ENCODE measurements around the gene MYO1E.

Gene MYO1E

GRCh38 chr15:59230531-59231055 is 142.1 kb downstream of the MYO1E start:
- DNase-seq (ENCODE audit: low read depth, low spot score): no peak

- DNase-seq (ENCODE audit: low read depth, low spot score): no peak
Observed at GRCh38 chr15:59229453-59229852, 143.2 kb downstream of the MYO1E start.

DNA sequence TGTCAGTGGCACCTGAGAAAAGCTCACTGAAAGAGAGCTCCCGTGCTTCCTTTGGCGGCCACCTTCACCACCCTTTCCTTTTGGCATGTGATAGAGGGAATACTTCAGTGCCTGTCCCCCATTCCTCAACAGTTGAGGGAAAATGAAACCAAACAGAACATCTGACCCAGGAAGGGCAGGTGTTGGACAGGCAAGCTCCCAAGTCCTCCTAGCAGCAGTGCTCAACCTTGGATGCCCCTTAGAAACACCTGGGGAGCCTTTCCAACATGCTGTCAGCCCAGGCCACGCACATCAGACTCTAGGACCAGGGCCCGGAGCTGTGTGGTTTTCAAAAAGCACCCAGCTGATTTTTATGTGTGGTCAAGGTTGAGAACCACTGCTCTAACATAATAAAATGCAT is 143.7 kb downstream of the MYO1E start:
- no peak for DNase-seq (ENCODE audit: low read depth, low spot score)

- DNase-seq (ENCODE audit: low read depth, low spot score): no peak
Observed at GRCh38 chr15:59227021-59227420, 145.7 kb downstream of the MYO1E start.

- no peak for DNase-seq (ENCODE audit: low read depth, low spot score)
Observed at GRCh38 chr15:59224474-59224873, 148.2 kb downstream of the MYO1E start.

- DNase-seq (ENCODE audit: low read depth, low spot score): no peak
Observed at GRCh38 chr15:59223736-59224135, 148.9 kb downstream of the MYO1E start.

- DNase-seq (ENCODE audit: low read depth, low spot score): no peak
Observed at GRCh38 chr15:59222906-59223550, 149.6 kb downstream of the MYO1E start.

GRCh38 chr15:59221511-59222505 is 150.9 kb downstream of the MYO1E start:
- DNase-seq (ENCODE audit: low read depth, low spot score): peak; percentile 76

GRCh38 chr15:59218710-59219109 is 154.0 kb downstream of the MYO1E start:
- DNase-seq (ENCODE audit: low read depth, low spot score): no peak

GRCh38 chr15:59217876-59218498 is 154.7 kb downstream of the MYO1E start:
- DNase-seq (ENCODE audit: low read depth, low spot score): no peak

GRCh38 chr15:59216911-59217310 is 155.8 kb downstream of the MYO1E start:
- DNase-seq (ENCODE audit: low read depth, low spot score): no peak

DNA sequence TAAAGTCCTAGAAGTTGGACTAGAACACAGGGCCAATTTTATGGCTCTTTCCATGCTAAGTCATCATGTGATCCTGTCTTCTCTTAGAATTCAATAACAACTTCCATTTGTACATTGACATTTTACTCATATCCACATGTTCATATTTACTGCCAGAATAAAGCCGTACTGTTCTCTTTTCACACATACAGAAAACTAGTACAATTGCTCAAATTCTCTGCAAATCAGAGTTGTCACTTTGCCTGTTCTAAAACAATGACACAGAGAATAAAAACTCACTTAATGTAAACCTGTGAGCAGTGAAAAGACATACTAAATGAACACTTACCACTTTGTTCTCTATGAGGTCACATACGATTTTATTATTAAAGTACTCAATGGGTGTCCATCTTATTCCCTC is 162.5 kb downstream of the MYO1E start:
- no peak for DNase-seq (ENCODE audit: low read depth, low spot score)

GRCh38 chr15:59208613-59209249 is 163.9 kb downstream of the MYO1E start:
- no peak for DNase-seq (ENCODE audit: low read depth, low spot score)

GRCh38 chr15:59206623-59207183 is 166.0 kb downstream of the MYO1E start, which contains the start of gene LDHAL6B:
TSS of gene LDHAL6B (plus strand) at chr15:59206843. CDS start at chr15:59206941, 98 bp downstream.
- DNase-seq (ENCODE audit: low read depth, low spot score): no peak

GRCh38 chr15:59205839-59206622 is 166.6 kb downstream of the MYO1E start:
- no peak for DNase-seq (ENCODE audit: low read depth, low spot score)

GRCh38 chr15:59203657-59204056 is 169.0 kb downstream of the MYO1E start:
- DNase-seq (ENCODE audit: low read depth, low spot score): no peak

DNA sequence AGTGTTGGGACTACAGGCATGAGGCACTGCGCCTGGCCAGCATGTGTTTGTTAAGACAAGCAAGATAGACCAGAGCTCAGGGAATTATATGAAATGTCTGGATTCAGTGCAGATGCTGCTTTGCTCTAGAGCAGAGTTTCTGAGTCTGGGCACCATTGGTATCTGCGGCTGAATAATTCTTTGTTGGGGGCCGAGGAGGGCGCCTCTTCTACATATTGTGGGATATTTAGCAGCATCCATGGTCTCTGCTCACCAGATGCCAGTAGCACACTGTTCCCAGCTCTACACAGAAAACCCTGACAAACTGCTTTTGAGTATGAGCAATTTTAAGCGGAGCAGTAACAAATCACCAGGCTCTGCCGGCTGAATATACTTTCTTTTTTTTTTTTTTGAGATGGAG is 169.7 kb downstream of the MYO1E start:
- DNase-seq (ENCODE audit: low read depth, low spot score): no peak

- DNase-seq (ENCODE audit: low read depth, low spot score): no peak
Observed at GRCh38 chr15:59200560-59200959, 172.1 kb downstream of the MYO1E start.

DNA sequence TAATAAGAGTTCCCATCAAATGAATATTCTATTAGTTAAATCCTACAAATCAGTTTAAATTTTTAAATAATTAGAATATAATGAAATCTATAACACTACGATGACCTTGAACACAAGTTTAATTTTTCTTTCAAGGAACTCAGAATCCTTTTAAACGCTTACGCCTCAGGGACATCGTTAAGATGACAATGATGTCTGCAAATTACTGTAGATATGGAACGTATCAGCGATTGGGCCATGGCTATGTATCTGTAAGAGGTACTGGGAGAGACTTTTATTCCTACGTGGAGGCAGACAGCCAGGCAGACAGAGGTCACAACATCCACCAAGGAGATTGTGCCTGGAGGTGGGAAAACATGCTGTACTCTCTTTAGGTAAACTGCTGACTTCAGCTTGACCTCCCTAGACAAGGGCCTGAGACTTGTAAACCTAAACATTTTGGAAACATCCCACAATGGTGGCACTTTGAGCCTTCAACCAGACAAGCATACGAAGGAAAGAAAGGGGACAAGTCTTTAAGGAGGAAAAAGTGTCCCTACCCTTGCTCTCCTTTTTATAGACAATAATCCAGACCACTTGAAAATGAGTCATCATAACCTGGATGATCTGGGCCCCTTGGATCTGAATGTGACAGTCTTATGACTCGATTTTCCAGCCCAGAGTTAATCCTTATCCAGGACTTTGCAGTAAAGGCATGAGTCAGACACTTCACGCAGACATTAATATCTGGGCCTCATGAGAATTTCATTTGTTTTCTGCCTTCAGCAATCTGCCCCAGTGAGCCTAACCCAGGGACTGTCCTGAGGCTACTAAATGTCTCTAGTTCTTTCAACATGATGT is 172.8 kb downstream of the MYO1E start:
- peak; percentile 52 for DNase-seq (ENCODE audit: low read depth, low spot score)
